Sigmoid colon (tissue), 4 donors: Measurements from ENCODE around the gene RIT2.

Experiments used
- CTCF ChIP-seq, 4 experiments: fragments of 450-650 bp in 3 of 4; fragments of 200-600 bp in 1 of 4; IDR thresholded peaks; one replicate each; pipeline ENCODE4 v1.5.1; 2016 to 2019; ENCODE audit warnings: antibody characterized with exemption in 4 of 4, mild to moderate bottlenecking in 3 of 4, moderate library complexity in 2 of 4
- EP300 ChIP-seq, 4 donors: sonication (generic); formaldehyde crosslinking; IDR thresholded peaks; one replicate each; pipeline ENCODE4 v1.6.1; 2017; ENCODE audit warnings: antibody characterized with exemption in 4 of 4
- POLR2A ChIP-seq, 2 donors: fragments of 450-650 bp; IDR thresholded peaks; one replicate each; pipeline ENCODE4 v1.6.1; 2016; ENCODE audit warnings: antibody characterized with exemption in 2 of 2, mild to moderate bottlenecking in 2 of 2, moderate library complexity in 2 of 2
- POLR2AphosphoS5 ChIP-seq, 4 donors: sonication (generic); formaldehyde crosslinking; IDR thresholded peaks; one replicate each; pipeline ENCODE4 v1.6.1; 2017; ENCODE audit warnings: antibody characterized with exemption in 4 of 4

- TF ChIP-seq POLR2AphosphoS5 (IDR thresholded peaks at IDR 0.05) (no peak), CTCF (IDR thresholded peaks at IDR 0.05) (no peak), POLR2A (IDR thresholded peaks at IDR 0.05) (no peak), EP300 (IDR thresholded peaks at IDR 0.05) (no peak)
Observed at GRCh38 chr18:43116699-43117294, 1.3 kb upstream of the RIT2 start.
